HG03469 (cell line): ENCODE results near the gene RIPOR3.
"Not testable (repeated sequence)": the region's sequence is repeated elsewhere in the genome, so short reads cannot be mapped to it uniquely, and the experiment has no call there.

Experiments
- ATAC-seq: cut with Tn5 transposase; IDR thresholded peaks from one replicate; pipeline ENCODE4 v1.9.1; 2021; ENCODE audit warnings: mild to moderate bottlenecking, moderate library complexity, moderate number of reproducible peaks; ENCODE audit not compliant: unreplicated experiment

RIPOR3 gene

DNA sequence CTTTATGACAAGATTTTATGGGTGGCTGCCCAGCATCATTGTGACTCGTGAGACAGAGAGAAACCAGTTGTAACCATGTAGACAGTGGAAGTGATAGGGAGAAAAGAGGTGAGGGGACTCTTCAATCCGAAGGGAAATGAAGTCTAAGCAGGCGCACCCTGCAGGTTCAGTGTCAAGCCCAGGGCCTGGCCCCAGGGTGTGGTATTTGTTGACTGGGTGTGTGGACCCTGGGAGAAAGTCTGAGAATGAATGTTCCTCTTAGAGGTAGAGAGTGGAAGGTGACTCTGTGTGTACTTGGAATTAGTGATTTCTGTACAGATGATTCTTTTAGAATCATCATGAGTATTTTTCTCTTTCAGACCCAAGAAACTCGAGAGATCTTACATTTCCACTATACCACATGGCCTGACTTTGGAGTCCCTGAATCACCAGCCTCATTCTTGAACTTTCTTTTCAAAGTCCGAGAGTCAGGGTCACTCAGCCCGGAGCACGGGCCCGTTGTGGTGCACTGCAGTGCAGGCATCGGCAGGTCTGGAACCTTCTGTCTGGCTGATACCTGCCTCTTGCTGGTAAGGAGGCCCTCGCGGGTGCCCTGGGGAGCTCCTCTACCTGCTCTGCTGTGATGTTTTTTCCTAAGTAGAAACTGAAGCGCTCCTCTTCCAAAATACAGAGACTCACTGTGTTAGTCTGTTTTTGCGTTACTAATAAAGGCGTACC is 113.1 kb downstream of the RIPOR3 start:
- ATAC-seq, result no peak

- no peak for ATAC-seq
Measured at GRCh38 chr20:50577175-50578018, 113.9 kb downstream of the RIPOR3 start.

GRCh38 chr20:50575865-50576720 is 115.2 kb downstream of the RIPOR3 start:
- ATAC-seq, result no peak

DNA sequence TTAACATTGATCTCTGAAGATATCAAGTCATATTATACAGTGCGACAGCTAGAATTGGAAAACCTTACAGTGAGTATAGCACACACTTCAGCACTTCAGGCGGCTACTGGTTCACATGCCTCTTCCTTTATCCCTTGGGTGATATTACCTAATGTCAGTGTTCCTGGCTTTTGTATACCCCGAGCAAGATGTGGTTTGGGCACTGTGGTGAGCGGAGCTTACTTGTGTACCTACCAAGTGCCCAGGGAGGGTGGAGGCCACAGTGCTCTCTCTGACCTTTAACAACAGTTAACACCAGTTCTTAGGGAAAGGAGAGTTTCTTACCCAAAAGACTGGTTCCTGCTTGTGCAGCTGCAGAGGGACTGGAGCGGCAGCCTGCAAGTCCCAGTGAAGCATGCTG is 116.8 kb downstream of the RIPOR3 start:
- no peak for ATAC-seq

DNA sequence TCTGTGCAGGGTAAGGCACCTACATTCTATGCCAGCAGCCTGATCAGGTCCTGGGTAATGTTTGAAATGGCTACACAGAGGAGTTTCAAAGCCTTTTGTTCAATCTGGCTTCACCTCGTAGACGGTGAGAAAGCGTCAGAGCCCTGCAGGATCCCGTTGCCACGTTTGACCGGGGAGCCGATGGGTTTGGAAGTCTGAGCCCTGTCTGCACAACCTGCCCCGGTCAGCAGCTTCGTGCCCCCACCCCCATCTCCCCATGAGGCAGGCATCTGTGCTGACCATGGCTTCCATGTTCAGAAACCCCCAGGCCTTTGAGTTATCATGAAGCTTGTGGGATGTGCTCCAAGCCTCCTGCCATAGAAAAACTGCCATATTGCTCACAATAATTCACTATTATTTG is 117.2 kb downstream of the RIPOR3 start:
- ATAC-seq, result no peak

DNA sequence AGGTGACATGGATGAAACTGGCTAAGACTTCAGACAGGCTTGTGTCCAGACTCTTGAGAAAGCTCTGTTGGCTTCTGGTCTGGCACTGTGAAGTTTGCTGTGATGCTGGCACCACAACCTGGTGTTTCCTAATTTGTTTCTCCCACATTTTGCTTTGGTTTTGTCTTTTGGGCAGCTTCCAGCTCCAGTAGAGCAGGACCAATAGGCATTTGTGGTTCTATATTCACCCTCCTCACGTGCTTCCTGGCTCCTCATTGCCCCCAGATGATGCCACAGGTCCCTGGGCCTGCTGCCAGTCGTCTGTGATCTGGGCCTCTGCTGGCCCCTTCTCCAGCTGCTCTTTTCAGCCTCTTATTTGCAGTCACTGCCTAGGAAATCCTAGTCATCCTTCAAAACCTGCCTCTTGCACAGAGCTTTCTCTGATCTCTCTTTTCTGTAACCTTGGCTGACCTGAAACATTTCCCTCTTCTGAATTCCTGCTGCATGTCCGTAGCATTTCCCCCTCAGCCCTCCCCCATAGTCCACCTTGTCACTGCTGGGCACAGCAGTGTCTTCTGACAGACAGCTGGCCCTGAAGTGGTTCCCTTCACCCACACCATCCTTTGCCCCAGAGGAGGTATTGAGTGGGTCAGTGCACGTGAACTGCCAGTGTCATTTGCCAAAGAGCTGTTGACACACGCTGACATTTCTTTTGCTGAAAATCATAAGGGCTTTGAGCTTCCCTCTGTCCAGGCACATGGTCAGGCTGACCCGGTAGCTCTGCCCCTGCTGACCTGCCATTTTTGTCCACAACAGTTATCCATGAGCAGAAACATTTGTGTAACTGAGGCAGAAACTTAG is 118.2 kb downstream of the RIPOR3 start:
- ATAC-seq, result no peak

GRCh38 chr20:50571466-50571865 is 119.9 kb downstream of the RIPOR3 start:
- no peak for ATAC-seq

DNA sequence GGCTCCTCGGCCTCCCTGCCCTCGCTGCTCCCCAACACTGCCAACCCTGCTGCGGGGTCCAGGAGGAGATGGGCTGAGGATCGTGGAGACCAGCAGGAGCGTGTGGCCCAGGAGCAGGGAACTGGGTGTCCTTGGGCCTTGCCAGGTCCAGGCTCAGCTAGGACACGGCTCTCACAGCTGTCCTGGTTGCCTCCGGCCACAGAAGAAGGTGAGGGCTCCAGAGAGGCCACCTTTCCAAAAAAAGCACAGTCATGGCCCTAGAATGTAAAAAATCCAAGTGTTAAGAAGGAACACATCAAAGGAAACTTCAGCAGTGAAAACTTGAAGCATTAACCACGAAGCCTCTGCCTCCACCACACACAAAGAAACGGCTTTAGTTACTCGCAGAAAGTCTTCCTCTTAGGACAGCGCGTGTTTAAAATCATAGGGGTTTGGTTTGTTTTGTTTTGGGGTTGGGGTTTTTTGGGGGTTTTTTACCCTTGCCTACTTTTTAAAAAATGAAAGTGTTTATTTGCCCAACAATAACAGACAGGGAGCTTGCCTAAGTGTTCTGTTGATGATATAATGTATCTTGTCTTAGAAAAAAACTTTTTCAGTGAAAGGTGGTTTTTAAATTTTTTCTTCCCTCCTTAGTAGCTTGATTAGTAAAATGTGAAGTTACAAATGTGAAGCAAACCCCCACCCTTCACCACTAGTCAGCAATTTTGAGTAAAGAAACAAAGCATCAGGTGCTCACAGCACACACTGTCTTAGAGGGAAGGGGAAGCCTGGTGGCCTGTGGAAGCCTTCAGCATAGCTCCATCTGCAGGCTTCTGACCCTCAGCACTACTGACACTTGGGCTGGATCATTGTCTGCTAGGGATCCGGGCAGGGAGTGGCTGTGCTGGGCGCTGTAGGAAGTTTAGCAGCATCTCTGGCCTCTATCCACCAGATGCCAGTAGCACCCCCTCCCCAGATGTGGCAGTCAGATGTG is 121.2 kb downstream of the RIPOR3 start:
- ATAC-seq, result peak; percentile 47

DNA sequence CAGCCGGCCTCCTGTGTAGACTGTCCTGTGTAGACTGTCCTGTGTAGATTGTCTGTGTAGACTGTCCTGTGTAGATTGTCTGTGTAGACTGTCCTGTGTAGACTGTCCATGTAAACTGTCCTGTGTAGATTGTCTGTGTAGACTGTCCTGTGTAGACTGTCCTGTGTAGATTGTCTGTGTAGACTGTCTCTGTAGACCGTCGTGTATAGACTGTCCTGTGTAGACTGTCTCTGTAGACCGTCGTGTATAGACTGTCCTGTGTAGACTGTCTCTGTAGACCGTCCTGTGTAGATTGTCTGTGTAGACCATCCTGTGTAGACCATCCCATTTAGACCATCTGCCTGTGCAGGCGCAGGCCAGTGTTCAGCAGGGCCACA is 121.9 kb downstream of the RIPOR3 start:
- not testable (repeated sequence) for ATAC-seq

GRCh38 chr20:50568549-50568942 is 122.8 kb downstream of the RIPOR3 start:
- no peak for ATAC-seq

GRCh38 chr20:50567860-50568548 is 123.3 kb downstream of the RIPOR3 start:
- no peak for ATAC-seq

DNA sequence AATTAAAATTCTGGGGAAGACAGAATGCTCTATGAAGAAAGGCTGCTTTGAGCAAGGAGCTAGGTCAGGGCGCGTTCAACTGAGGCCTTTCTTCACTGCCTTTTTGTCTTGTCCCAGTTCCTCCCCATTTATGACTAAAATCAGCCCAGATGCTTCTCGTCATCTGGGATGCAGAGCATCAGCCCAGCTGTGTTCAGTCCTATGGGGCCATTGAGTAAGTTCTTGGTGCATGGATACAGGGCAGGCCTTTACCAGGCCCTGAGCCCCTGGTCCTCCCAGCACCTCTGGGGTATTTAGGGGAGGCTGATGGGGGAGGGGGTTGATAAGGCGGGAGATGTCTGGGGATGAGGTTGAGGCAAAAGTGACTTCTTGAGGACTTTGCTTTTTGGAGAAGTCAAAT is 125.5 kb downstream of the RIPOR3 start:
- ATAC-seq, result no peak

DNA sequence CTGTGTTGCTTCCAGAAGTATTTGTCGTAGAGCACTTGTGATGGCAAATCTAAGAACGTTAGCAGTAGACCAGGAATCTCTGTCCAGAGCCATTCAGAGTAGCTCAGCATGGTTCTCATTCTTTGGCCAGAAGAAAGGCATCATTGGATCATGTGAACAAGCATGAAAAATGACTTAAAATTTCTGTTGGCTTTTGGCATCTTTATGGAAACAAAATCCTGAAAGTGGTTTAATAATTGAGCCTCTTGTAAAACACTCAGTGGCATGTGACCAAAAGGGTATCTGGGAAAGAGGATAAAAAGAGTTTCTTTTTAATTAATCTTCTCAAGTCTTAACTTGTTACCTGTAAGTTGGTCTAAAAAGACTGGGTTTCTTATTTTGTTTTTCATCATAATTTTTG is 126.0 kb downstream of the RIPOR3 start:
- ATAC-seq, result no peak

DNA sequence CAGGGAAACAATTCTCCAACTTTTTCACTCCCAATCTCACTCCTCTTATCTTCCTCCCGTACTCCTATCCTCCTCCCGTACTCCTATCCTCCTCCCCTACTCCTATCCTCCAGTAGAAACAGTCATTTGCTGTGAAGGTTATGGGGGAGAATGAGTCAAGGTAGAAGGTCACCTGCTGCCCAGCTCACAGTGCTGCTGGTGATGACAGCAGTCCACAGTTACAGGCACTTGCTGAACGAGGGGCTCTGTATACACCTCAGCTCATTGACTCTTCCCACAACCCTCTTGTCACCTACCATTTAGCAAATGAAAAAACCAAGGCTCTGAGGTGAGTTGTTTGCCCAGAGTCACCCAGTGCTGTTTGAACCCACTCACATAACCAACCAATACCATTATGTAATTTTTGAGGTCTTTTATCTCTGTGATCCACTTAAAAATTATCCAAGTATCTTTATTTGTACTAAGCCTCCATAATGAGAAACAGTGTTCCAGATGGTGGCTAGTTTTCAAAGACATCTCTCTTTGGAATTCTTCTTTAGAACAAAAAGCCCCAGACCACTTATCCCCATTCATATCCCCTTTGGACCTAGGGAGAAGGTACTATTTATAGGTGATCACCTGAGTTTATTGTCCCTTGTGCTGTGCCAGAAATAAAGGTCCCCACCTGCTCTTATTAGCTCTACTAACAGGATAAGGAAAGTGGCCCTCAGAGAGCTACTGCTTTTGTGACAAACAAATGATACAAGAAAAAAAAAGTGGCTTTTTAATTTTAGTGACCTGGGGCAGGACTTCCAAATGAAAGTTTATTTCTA is 128.0 kb downstream of the RIPOR3 start:
- no peak for ATAC-seq

DNA sequence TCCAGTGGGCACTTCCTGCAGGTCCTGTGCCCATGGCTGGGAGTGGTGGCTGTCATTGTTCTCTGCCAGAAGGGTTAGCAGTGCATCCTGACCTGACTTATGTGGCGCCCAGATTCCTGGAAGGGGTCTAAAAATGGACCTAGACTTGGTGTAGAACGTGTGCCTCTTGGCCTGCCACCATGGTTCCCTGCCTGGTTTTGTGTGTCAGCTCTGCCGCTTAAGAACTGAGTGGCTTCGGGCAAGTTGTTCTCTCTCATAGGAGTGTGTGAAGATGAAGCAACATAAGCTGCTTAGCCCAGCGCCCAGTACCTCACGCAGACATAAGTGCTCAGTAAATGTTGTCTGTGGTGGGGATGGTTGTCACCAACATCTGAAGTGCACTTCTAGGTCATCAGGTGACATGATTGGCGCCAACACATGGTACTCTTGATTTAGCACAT is 129.1 kb downstream of the RIPOR3 start:
- ATAC-seq, result no peak

GRCh38 chr20:50561379-50562078 is 129.8 kb downstream of the RIPOR3 start:
- ATAC-seq, result no peak

DNA sequence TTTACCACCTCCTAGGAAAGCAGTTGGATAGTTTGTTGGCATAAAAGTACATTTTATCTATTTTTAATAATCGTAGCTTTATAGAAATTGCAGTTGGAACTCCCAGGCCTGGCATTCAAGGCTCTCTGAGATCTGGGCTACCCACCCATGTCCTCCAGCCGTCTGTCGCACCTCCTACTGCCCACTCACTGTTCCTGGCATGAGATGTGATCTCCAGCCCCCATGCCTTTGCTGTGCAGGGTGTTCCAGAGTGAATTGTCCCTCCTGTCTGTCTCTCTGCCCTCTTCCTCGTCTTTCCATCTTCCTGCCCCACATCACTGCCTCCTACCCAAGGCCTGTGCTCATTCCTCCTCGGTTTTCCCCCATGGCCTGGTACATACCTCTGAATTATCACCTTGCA is 130.5 kb downstream of the RIPOR3 start:
- no peak for ATAC-seq
